ENCODE data around the gene CFTR. TPM values are rescaled to one million over a fixed set of nuclear protein-coding genes. Genes with fewer than 3 reads are reported as not detected.
A peak's percentile ranks its signal among the peaks of the same experiment; 100 is the strongest.
"Not testable (repeated sequence)": the region's sequence is repeated elsewhere in the genome, so short reads cannot be mapped to it uniquely, and the experiment has no call there.

Gene CFTR
- not detected in 2 replicates for total RNA-seq (2014; rRNA removed; shearing (Covaris generic))
- polyA plus RNA-seq (2015; cell fraction: cytosol; rRNA removed): 0.05 TPM in 1 of 2 replicates, not detected in the other
- not detected in 2 replicates for polyA plus RNA-seq (2015; cell fraction: nucleus; rRNA removed)

GRCh38 chr7:117479225-117480054 lies at the start of gene CFTR:
Gene CFTR, plus strand, starts transcription at chr7:117480025. Its CDS starts 70 bp downstream, at chr7:117480095.
- no peak for DNase-seq (ENCODE audit: low read depth)

- DNase-seq (ENCODE audit: low read depth): no peak
These were observed 44.3 kb upstream of the CFTR start for GRCh38 chr7:117435475-117436043.

GRCh38 chr7:117444646-117445045 lies 35.2 kb upstream of the CFTR start:
- DNase-seq (ENCODE audit: low read depth): no peak

- peak; percentile 43 for DNase-seq (ENCODE audit: low read depth)
These were observed 34.6 kb upstream of the CFTR start for GRCh38 chr7:117445206-117445605.

- DNase-seq (ENCODE audit: low read depth): no peak
These were observed 33.5 kb upstream of the CFTR start for GRCh38 chr7:117446220-117446815.

GRCh38 chr7:117448655-117449054 lies 31.2 kb upstream of the CFTR start:
- peak; percentile 20 for DNase-seq (ENCODE audit: low read depth)

GRCh38 chr7:117458977-117459583 lies 20.7 kb upstream of the CFTR start:
- DNase-seq (ENCODE audit: low read depth): peak; percentile 15

- no peak for DNase-seq (ENCODE audit: low read depth)
These were observed 20.1 kb upstream of the CFTR start for GRCh38 chr7:117459735-117460134.

- DNase-seq (ENCODE audit: low read depth): not testable (repeated sequence)
These were observed 19.0 kb upstream of the CFTR start for GRCh38 chr7:117460815-117461214.

GRCh38 chr7:117468174-117468573 lies 11.7 kb upstream of the CFTR start:
- no peak for DNase-seq (ENCODE audit: low read depth)

GRCh38 chr7:117470777-117471176 lies 9.0 kb upstream of the CFTR start:
- no peak for DNase-seq (ENCODE audit: low read depth)

- DNase-seq (ENCODE audit: low read depth): no peak
These were observed 7.5 kb upstream of the CFTR start for GRCh38 chr7:117472335-117472734.

GRCh38 chr7:117476557-117477215 lies 3.1 kb upstream of the CFTR start:
- no peak for DNase-seq (ENCODE audit: low read depth)

GRCh38 chr7:117478836-117479224 lies 995 bp upstream of the CFTR start:
- DNase-seq (ENCODE audit: low read depth): no peak

GRCh38 chr7:117480055-117480362 lies 184 bp downstream of the CFTR start:
- no peak for DNase-seq (ENCODE audit: low read depth)

GRCh38 chr7:117480978-117481377 lies 1.2 kb downstream of the CFTR start:
- no peak for DNase-seq (ENCODE audit: low read depth)

- DNase-seq (ENCODE audit: low read depth): no peak
These were observed 5.3 kb downstream of the CFTR start for GRCh38 chr7:117485118-117485620.

GRCh38 chr7:117489016-117489415 lies 9.2 kb downstream of the CFTR start:
- DNase-seq (ENCODE audit: low read depth): no peak

GRCh38 chr7:117489430-117489829 lies 9.6 kb downstream of the CFTR start:
- no peak for DNase-seq (ENCODE audit: low read depth)

GRCh38 chr7:117489911-117490310 lies 10.1 kb downstream of the CFTR start:
- no peak for DNase-seq (ENCODE audit: low read depth)

GRCh38 chr7:117492649-117493048 lies 12.8 kb downstream of the CFTR start:
- no peak for DNase-seq (ENCODE audit: low read depth)

All from HT1080 (cell line).